Astrocyte of the cerebellum (primary cell): ENCODE data around the gene LIMK2.
A peak's percentile ranks its signal among the peaks of the same experiment; 100 is the strongest.
"Not testable (repeated sequence)": the region's sequence is repeated elsewhere in the genome, so short reads cannot be mapped to it uniquely, and the experiment has no call there.

Experiments
- DNase-seq: peaks from one replicate; pipeline ENCODE4 v3.0.0-alpha.2; 2011; ENCODE audit warnings: low read depth
- H3K4me3 ChIP-seq: 2 replicates; pipeline ENCODE4 v1.5.1; 2011; ENCODE audit warnings: mild to moderate bottlenecking, low read depth, low read length, moderate library complexity
- in situ Hi-C: cut with HindIII; loops from 2 replicates; pipeline ENCODE4 v1.10.0; 2017; ENCODE audit warnings: low sequenced_read_pairs
- TF ChIP-seq, protein P1 (sequence below): IDR thresholded peaks from 2 replicates; pipeline ENCODE4 v1.5.1; 2012; ENCODE audit warnings: low read length, low read depth, moderate library complexity, mild to moderate bottlenecking; ENCODE audit errors: missing control alignments

Gene LIMK2

DNA sequence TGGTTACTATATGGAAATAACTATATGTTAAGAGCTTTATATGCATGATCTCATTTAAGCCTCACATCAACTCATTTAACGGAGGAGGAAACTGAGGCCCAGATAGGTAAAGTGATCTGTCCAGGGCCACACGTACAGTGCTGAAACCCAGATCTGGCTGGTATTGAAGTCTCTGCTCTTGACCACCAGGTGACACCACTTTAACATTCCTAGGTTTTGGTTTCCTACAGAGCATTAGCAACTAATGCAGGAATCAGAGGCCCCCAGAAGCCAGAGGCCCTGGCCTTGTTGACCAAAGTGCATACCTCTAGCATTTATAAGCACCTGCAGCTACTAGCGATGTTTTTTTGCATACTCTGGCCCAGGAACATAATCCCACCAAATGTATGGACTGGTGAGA lies 12.9 kb upstream of the LIMK2 start:
- in situ Hi-C loops = no loop called here
- H3K4me3 ChIP-seq = no peak overlapping the region
- TF ChIP-seq, protein P1, sequence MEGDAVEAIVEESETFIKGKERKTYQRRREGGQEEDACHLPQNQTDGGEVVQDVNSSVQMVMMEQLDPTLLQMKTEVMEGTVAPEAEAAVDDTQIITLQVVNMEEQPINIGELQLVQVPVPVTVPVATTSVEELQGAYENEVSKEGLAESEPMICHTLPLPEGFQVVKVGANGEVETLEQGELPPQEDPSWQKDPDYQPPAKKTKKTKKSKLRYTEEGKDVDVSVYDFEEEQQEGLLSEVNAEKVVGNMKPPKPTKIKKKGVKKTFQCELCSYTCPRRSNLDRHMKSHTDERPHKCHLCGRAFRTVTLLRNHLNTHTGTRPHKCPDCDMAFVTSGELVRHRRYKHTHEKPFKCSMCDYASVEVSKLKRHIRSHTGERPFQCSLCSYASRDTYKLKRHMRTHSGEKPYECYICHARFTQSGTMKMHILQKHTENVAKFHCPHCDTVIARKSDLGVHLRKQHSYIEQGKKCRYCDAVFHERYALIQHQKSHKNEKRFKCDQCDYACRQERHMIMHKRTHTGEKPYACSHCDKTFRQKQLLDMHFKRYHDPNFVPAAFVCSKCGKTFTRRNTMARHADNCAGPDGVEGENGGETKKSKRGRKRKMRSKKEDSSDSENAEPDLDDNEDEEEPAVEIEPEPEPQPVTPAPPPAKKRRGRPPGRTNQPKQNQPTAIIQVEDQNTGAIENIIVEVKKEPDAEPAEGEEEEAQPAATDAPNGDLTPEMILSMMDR = no peak
- no peak for DNase-seq

DNA sequence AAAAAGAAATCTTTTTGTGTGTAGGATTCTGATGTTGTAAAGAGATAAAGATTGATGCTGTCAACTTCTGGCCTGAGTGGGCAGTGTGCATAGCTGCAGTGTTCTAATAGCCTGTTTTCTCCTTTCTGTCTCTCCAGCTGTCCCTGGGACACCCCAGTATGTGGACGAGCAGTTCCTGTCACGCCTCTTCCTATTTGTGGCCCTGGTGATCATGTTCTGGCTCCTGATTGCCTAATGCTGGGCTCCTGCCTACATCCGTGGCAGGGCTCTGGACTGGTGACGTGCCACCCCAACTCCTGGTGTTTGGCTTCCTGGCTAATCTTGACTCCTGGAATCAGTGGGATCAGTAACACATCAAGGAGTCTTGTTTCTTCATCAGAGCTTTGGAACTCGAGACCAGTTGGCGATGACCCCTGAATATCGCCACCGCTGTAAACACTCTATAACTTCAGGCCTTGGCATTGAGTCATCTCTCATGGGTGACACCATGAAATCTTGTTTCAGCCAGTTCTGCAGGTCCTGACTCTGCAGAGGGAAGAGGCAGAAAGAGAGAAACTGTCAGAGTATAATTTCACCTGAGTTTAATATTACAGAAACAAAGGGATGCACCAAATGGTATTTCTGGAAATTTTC lies 7.6 kb upstream of the LIMK2 start:
- DNase-seq, in situ Hi-C loops, H3K4me3 ChIP-seq: not testable (repeated sequence)

DNA sequence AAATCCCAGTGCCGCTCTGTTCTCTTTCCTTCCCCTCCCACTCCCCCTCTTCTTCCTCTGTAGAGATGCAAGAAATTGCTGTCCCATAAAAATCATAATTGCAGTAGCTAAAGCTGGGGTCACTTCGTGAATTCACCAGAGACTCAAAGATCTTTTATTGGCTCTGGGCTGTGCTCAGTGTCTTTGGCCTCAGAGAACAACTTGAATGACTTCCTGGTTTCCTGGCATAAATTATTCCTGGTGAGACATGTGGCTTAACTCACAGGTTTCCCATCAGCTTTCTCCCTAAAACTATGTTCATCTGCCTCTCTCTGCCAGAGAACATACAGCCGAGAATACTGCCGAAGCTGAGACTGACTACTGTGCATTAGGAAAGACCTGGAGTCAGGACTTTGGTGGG lies 7.0 kb upstream of the LIMK2 start:
- not testable (repeated sequence) for H3K4me3 ChIP-seq, DNase-seq
- in situ Hi-C loops = loop anchor here (5.0 kb wide), 1 partner anchor 72 kb away; no protein-coding TSS in a partner anchor

DNA sequence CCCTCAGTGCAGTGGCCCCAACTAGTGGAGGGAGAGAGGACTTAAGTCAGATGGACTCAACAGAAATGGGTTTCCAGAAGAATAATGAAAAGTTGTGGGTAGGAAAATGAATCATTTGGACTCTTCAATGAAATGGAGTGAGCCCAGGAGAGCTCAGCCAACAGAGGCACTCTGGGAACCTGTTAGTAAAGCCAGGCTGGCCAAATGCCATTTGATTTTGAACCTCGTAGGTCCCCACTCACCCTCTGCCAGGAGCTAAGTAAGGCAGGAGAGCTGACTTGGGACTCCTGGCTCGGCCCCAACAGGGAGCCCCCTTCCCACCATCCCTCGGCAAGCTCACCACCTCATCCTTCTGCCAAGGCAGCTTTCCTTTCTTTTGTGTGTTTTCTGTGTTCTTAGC lies 5.6 kb upstream of the LIMK2 start:
- not testable (repeated sequence) for H3K4me3 ChIP-seq, DNase-seq
- in situ Hi-C loops = loop anchor here (5.0 kb wide), 1 partner anchor 71 kb away; no protein-coding TSS in a partner anchor

DNA sequence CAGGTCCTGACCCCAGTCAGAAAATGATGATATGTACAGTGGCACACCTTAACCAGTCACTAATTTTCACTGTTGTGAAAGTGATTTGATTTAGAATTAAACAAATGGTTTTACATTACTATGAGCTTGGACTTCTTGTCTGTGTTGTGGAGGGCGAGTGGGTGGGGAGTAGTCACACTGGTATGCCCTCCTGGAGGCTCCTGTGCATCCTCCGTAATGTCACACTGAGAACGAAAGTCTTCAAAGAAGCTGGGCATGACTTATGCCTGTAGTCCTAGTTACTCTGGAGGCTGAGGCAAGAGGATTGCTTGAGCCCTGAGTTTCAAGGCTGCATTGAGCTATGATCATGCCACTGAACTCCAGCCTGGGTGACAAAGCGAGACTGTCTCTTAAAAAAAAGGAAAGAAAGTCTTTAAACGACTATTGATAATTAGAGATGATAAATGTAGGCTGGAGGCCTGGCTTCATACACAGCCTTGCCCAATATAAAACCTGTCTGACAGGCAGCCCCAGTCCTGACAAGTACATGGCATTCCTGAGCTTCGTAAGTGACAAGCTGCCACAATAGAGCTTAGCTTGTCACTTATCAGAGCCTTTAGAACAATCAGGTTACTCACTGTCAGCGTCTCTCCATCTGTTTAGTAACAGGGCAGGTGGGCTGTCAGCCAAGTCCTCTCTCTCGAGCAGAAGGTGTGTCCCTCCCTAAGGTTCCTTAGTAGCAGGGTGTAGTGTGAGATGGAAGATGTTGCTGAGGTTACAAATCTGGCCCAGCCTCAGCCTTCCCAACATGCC lies 5.0 kb upstream of the LIMK2 start:
- TF ChIP-seq, protein P1 = no peak
- in situ Hi-C loops = loop anchor here (5.0 kb wide), 1 partner anchor 70 kb away; no protein-coding TSS in a partner anchor
- DNase-seq = no peak
- no peak overlapping the region for H3K4me3 ChIP-seq

DNA sequence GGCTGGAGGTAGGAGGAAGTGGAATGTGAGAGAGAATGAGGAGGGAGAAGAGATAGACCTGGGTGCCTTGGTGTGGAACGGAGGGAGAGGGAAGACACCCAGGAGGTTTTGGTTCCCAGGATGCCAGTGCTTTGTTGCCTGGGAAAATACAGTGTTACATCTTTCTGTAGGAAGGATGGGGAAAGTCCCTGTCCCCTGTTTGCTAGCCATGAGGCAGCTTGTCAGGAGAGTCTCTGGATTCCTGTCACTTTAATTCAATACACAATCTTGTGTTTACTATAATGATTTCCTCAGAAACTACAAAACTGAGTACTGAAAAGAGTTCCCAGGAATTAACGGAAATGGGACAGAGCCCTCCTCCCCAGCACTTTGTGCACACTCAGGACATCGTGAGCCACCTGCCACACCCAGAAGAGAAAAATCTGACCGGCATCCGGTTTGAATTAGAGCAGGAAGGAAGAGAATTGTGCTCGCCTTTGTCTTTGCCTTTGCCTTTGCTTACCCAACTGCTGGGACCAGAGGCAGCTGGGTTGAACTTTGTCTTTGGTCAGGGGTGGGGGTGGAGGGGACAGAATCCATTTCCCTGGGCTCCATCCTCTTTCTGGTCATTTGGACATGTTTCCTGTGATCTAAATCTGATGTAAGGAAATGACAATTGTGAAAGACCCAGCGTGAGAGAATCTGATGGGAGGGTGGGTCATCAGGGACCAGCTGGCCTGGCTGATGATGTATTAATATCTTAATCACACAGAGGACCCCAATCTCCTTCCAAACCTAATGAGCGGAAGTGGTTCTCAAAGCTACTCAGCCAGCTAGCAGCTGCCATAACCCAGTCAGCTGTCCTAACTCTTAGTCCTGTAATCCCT lies 1.3 kb upstream of the LIMK2 start:
- H3K4me3 ChIP-seq = no peak overlapping the region
- in situ Hi-C loops = loop anchor here (5.0 kb wide), 1 partner anchor 33 kb away; no protein-coding TSS in a partner anchor
- no peak for DNase-seq
- TF ChIP-seq, protein P1 = no peak

DNA sequence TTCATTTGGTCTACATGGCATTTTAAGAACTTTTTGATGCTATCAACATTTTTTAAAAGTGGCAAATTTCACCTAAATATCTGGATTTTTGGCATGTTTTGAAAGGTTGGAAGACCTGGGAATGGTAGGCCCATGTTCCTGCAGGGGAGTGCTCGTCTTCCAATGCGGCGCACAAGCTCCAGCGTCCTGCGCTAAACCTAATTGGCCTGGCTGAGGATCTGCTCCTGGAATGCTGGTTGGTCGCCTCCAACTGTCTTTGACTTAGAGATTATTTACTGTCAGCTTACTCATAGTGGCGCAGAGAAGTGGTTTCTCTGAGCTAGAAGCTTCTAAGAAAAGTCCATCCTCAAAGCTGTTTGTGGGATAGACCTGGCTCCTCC lies 626 bp upstream of the LIMK2 start:
- TF ChIP-seq, protein P1 = no peak
- peak overlapping the region; percentile 96 for H3K4me3 ChIP-seq
- DNase-seq = no peak
- in situ Hi-C loops = loop anchor here (5.0 kb wide), 1 partner anchor 34 kb away; no protein-coding TSS in a partner anchor
